HepG2 (cell line): ENCODE results near the gene SNX2. TPM values are rescaled to one million over a fixed set of nuclear protein-coding genes. Genes with fewer than 3 reads are reported as not detected.
A peak's percentile ranks its signal among the peaks of the same experiment; 100 is the strongest.

ENCODE experiments used
- ARNTL ChIP-seq: sonication (generic); formaldehyde crosslinking; IDR thresholded peaks from 2 replicates; pipeline ENCODE4 v1.4.0; 2020; ENCODE audit warnings: mild to moderate bottlenecking, missing genetic modification reagents
- CEBPG ChIP-seq: IDR thresholded peaks from 2 replicates; pipeline ENCODE4 v1.6.1; 2016
- CREBL2 ChIP-seq: sonication (generic); formaldehyde crosslinking; IDR thresholded peaks from 2 replicates; pipeline ENCODE4 v1.8.1; 2023; ENCODE audit warnings: missing genetic modification reagents, mild to moderate bottlenecking, borderline replicate concordance
- GATA4 ChIP-seq: sonication (generic); IDR thresholded peaks from 2 replicates; pipeline ENCODE4 v1.6.1; 2016; ENCODE audit warnings: antibody characterized with exemption, low read depth, borderline replicate concordance
- GPBP1L1 ChIP-seq: sonication (generic); formaldehyde crosslinking; IDR thresholded peaks from 2 replicates; pipeline ENCODE4 v1.5.0; 2020; ENCODE audit warnings: mild to moderate bottlenecking, missing genetic modification reagents
- HNF1B ChIP-seq: sonication (generic); formaldehyde crosslinking; IDR thresholded peaks from 2 replicates; pipeline ENCODE4 v1.5.1; 2020; ENCODE audit warnings: mild to moderate bottlenecking, moderate library complexity, missing genetic modification reagents
- HNRNPUL1 ChIP-seq: fragments of 200-400 bp; formaldehyde crosslinking; IDR thresholded peaks from 2 replicates; pipeline ENCODE4 v1.6.1; 2017; ENCODE audit warnings: low read depth, mild to moderate bottlenecking, low read length, moderate library complexity
- JUNB ChIP-seq: sonication (generic); formaldehyde crosslinking; IDR thresholded peaks from 2 replicates; pipeline ENCODE4 v1.8.0; 2022; ENCODE audit warnings: missing genetic modification reagents, mild to moderate bottlenecking, borderline replicate concordance
- KDM1A ChIP-seq: IDR thresholded peaks from 2 replicates; pipeline ENCODE4 v1.6.1; 2016; ENCODE audit warnings: missing compliant biosample characterization
- KLF15 ChIP-seq: sonication (generic); formaldehyde crosslinking; IDR thresholded peaks from 2 replicates; pipeline ENCODE4 v1.8.1; 2023; ENCODE audit warnings: borderline replicate concordance, mild to moderate bottlenecking, inconsistent platforms, missing genetic modification reagents, mixed read lengths
- MAZ ChIP-seq, 2 experiments: sonication (generic) in 1 of 2; formaldehyde crosslinking in 1 of 2; IDR thresholded peaks; 2 replicates each; pipeline versions ENCODE4 v1.5.0 to v1.6.1; 2012 to 2020; ENCODE audit warnings: low read depth in 2 of 2, mild to moderate bottlenecking in 2 of 2, borderline replicate concordance in 1 of 2, improper control_type of control experiment in 1 of 2, low read length in 1 of 2, missing genetic modification reagents in 1 of 2, moderate library complexity in 1 of 2
- MXD1 ChIP-seq: sonication (generic); formaldehyde crosslinking; IDR thresholded peaks from 2 replicates; pipeline ENCODE4 v1.4.0; 2020; ENCODE audit warnings: mild to moderate bottlenecking, missing genetic modification reagents
- NFE2L1 ChIP-seq: sonication (generic); formaldehyde crosslinking; IDR thresholded peaks from 2 replicates; pipeline ENCODE4 v1.4.0; 2020; ENCODE audit warnings: missing genetic modification reagents, mild to moderate bottlenecking, borderline replicate concordance
- NFIC ChIP-seq: IDR thresholded peaks from 2 replicates; pipeline ENCODE4 v1.6.1; 2012; ENCODE audit warnings: mild to moderate bottlenecking, low read length, inconsistent platforms
- NR2F2 ChIP-seq: IDR thresholded peaks from 2 replicates; pipeline ENCODE4 v1.6.1; 2012; ENCODE audit warnings: low read depth, inconsistent platforms, borderline replicate concordance
- PTBP1 ChIP-seq: fragments of 200-400 bp; formaldehyde crosslinking; IDR thresholded peaks from 2 replicates; pipeline ENCODE4 v1.6.1; 2018; ENCODE audit warnings: low read length, low read depth; ENCODE audit not compliant: poor library complexity, severe bottlenecking
- RBAK ChIP-seq: sonication (generic); formaldehyde crosslinking; IDR thresholded peaks from 2 replicates; pipeline ENCODE4 v1.5.1; 2020; ENCODE audit warnings: mild to moderate bottlenecking, missing genetic modification reagents
- RCOR2 ChIP-seq: IDR thresholded peaks from 2 replicates; pipeline ENCODE4 v1.6.1; 2016; ENCODE audit warnings: missing biosample characterization, missing genetic modification reagents
- ZKSCAN5 ChIP-seq: sonication (generic); formaldehyde crosslinking; IDR thresholded peaks from 2 replicates; pipeline ENCODE4 v1.5.1; 2020; ENCODE audit warnings: mild to moderate bottlenecking, missing genetic modification reagents
- ZNF20 ChIP-seq: sonication (generic); formaldehyde crosslinking; IDR thresholded peaks from 2 replicates; pipeline ENCODE4 v1.4.0; 2020; ENCODE audit warnings: mild to moderate bottlenecking, moderate library complexity, missing genetic modification reagents
- ZNF530 ChIP-seq: sonication (generic); formaldehyde crosslinking; IDR thresholded peaks from 2 replicates; pipeline ENCODE4 v1.5.0; 2020; ENCODE audit warnings: low read depth, mild to moderate bottlenecking, missing genetic modification reagents
- ZNF629 ChIP-seq: sonication (generic); formaldehyde crosslinking; conservative IDR thresholded peaks from 2 replicates; pipeline ENCODE4 v1.5.0; 2020; ENCODE audit warnings: missing genetic modification reagents
- ZNF652 ChIP-seq: IDR thresholded peaks from 2 replicates; pipeline ENCODE4 v1.6.1; 2016; ENCODE audit warnings: low read depth, borderline replicate concordance
- ZNF660 ChIP-seq: sonication (generic); formaldehyde crosslinking; IDR thresholded peaks from 2 replicates; pipeline ENCODE4 v1.5.1; 2020; ENCODE audit warnings: mild to moderate bottlenecking, low read depth, missing genetic modification reagents, borderline replicate concordance
- ZNF672 ChIP-seq: sonication (generic); formaldehyde crosslinking; IDR thresholded peaks from 2 replicates; pipeline ENCODE4 v1.8.1; 2022; ENCODE audit warnings: missing genetic modification reagents
- ZNF703 ChIP-seq: sonication (generic); formaldehyde crosslinking; IDR thresholded peaks from 2 replicates; pipeline ENCODE4 v1.5.1; 2020; ENCODE audit warnings: missing genetic modification reagents, mild to moderate bottlenecking, moderate library complexity, borderline replicate concordance
- ZNF780A ChIP-seq: sonication (generic); formaldehyde crosslinking; IDR thresholded peaks from 2 replicates; pipeline ENCODE4 v1.8.0; 2022; ENCODE audit warnings: mild to moderate bottlenecking, missing genetic modification reagents, moderate library complexity
- ZNF879 ChIP-seq: sonication (generic); formaldehyde crosslinking; IDR thresholded peaks from 2 replicates; pipeline ENCODE4 v1.8.1; 2023; ENCODE audit warnings: missing genetic modification reagents
- polyA plus RNA-seq, 8 experiments: library from polyadenylated mRNA; depleted of rRNA in 3 of 8; stranded (reverse) in 7 of 8; unstranded in 1 of 8; fragments of >200 nt; fragmentation: Illumina TruSeq in 4 of 8; extraction: Trizol in 4 of 8; gene quantifications; 2 replicates each; pipeline versions ENCODE4 v1.2.1 to v1.2.3, GENCODE V29; 2011 to 2016; ENCODE audit warnings: low read depth in 4 of 8, missing spikeins in 1 of 8, mixed read lengths in 1 of 8; ENCODE audit not compliant: insufficient read depth in 1 of 8
- total RNA-seq, 5 experiments: library from RNA; depleted of rRNA; stranded (reverse); fragments of >200 nt; fragmentation: Illumina TruSeq; extraction: Trizol; gene quantifications; 2 replicates each; pipeline ENCODE4 v1.2.3, GENCODE V29; 2016; ENCODE audit warnings: low read depth in 1 of 5

Gene SNX2
- total and polyA plus RNA-seq, 2 of the 13 experiments (the other 11 are each of a cell fraction or from before 2014, with no cell fraction given) = 26.4 to 78.8 TPM

GRCh38 chr5:122774861-122775549, at the start of gene SNX2 (continued):
- no peak for TF ChIP-seq ARNTL
- TF ChIP-seq RBAK (CRISPR knock-in tag) = no peak
- TF ChIP-seq KDM1A (CRISPR knock-in tag) = no peak
- TF ChIP-seq ZNF530 (CRISPR knock-in tag) = no peak
- TF ChIP-seq ZNF629 (CRISPR knock-in tag) = no peak
- no peak for TF ChIP-seq JUNB (CRISPR knock-in tag)
- TF ChIP-seq ZKSCAN5 = 0 out of 2 replicates have a peak, but pooled peaks have one; percentile 55
- TF ChIP-seq CREBL2 (CRISPR knock-in tag) = 0 out of 2 replicates have a peak, but pooled peaks have one; percentile 33
- no peak for TF ChIP-seq NFIC
- peak; percentile 74; the same call in 1 of the 2 replicates for TF ChIP-seq NFE2L1 (CRISPR knock-in tag)
- 0 out of 2 replicates have a peak, but pooled peaks have one; percentile 17 for TF ChIP-seq GATA4
- TF ChIP-seq HNF1B (CRISPR knock-in tag) = no peak
- TF ChIP-seq MXD1 (CRISPR knock-in tag) = peak; percentile 81; the same call in 1 of the 2 replicates
- TF ChIP-seq NR2F2 = no peak
- no peak for TF ChIP-seq ZNF879
- TF ChIP-seq ZNF660 (CRISPR knock-in tag) = no peak
- no peak for TF ChIP-seq RCOR2 (CRISPR knock-in tag)
- no peak for TF ChIP-seq GPBP1L1 (CRISPR knock-in tag)
- TF ChIP-seq HNRNPUL1 = no peak
- TF ChIP-seq CEBPG (CRISPR knock-in tag) = no peak
- no peak for TF ChIP-seq ZNF672 (CRISPR knock-in tag)
- no peak for TF ChIP-seq ZNF780A
- peak; percentile 87 for TF ChIP-seq PTBP1
- TF ChIP-seq ZNF20 (CRISPR knock-in tag) = no peak
- TF ChIP-seq ZNF652 = no peak
- peak; percentile 31; the same call in 1 of the 2 replicates for TF ChIP-seq MAZ (IDR thresholded peaks at IDR 0.05; ENCODE audit: borderline replicate concordance, low read depth, low read length)
- TF ChIP-seq MAZ (CRISPR knock-in tag; IDR thresholded peaks at IDR 0.05; ENCODE audit: low read depth) = peak; percentile 57
- no peak for TF ChIP-seq ZNF703 (CRISPR knock-in tag)
- 0 out of 2 replicates have a peak, but pooled peaks have one; percentile 57 for TF ChIP-seq KLF15 (CRISPR knock-in tag)
